Heart right ventricle (tissue), 16 donors: ENCODE data around the gene SF3A2. TPM values are rescaled to one million over a fixed set of nuclear protein-coding genes. Genes with fewer than 3 reads are reported as not detected.

Source experiments
- ATAC-seq, 8 donors: fragments of 200-7000 bp; cut with Tn5 transposase; one replicate each; pipeline ENCODE4 v1.9.1; 2020; ENCODE audit warnings: mild to moderate bottlenecking in 8 of 8, moderate library complexity in 8 of 8, moderate number of reproducible peaks in 1 of 8
- DNase-seq, 2 donors: peaks; one replicate each; pipeline ENCODE4 v3.0.0-alpha.2; 2020
- H3K27ac ChIP-seq, 10 donors: fragments of 200-600 bp; sonication (generic) in 2 of 10; one replicate each; pipeline versions ENCODE4 v1.5.0 to v1.8.0; 2020 to 2022; ENCODE audit warnings: mild to moderate bottlenecking in 3 of 10
- H3K27me3 ChIP-seq, 7 donors: fragments of 200-600 bp; one replicate each; pipeline ENCODE4 v1.8.0; 2021 to 2022; ENCODE audit warnings: mild to moderate bottlenecking in 2 of 7
- H3K36me3 ChIP-seq, 9 donors: fragments of 200-600 bp; sonication (generic) in 1 of 9; one replicate each; pipeline versions ENCODE4 v1.5.0 to v1.8.0; 2020 to 2022; ENCODE audit warnings: mild to moderate bottlenecking in 2 of 9
- H3K4me1 ChIP-seq, 9 donors: fragments of 200-600 bp; sonication (generic) in 1 of 9; one replicate each; pipeline versions ENCODE4 v1.5.0 to v1.8.0; 2020 to 2022; ENCODE audit warnings: mild to moderate bottlenecking in 4 of 9
- H3K4me3 ChIP-seq, 10 donors: fragments of 200-600 bp; sonication (generic) in 2 of 10; one replicate each; pipeline versions ENCODE4 v1.5.0 to v1.8.0; 2020 to 2022; ENCODE audit warnings: mild to moderate bottlenecking in 7 of 10, moderate library complexity in 2 of 10
- H3K9me3 ChIP-seq, 11 donors: fragments of 200-600 bp in 10 of 11; sonication (generic) in 2 of 11; one replicate each; pipeline versions ENCODE4 v1.5.0 to v1.8.0; 2013 to 2022; ENCODE audit warnings: mild to moderate bottlenecking in 2 of 11, control low read depth in 1 of 11, moderate library complexity in 1 of 11
- WGBS, 2 donors: extraction: QIAGEN DNeasy Blood & Tissue Kit; methylation state at CpG; one replicate each; pipeline ENCODE4 v1.1.7; 2013; ENCODE audit warnings: inconsistent platforms in 1 of 2; 5-methylcytosine and 5-hydroxymethylcytosine counted together
- intact Hi-C, 10 donors: fragments of 100-400 bp; cut with DNase I; formaldehyde crosslinking; loops; one replicate each; pipeline versions ENCODE4 v1.11.1 to v1.14.2; 2022
- polyA plus RNA-seq, 2 donors: library from polyadenylated mRNA; stranded (reverse); fragments of 200-250 nt; gene quantifications; one replicate each; pipeline ENCODE4 v1.2.3, GENCODE V29; 2013
- total RNA-seq, 10 donors: library from RNA; stranded (reverse); fragmentation: NEBNext Ultra II Directional in 3 of 10; extraction: Animal tissue kit (Norgen Biotek cat#: 25700) in 3 of 10; gene quantifications; one replicate each; pipeline versions ENCODE4 v1.2.1 to v1.2.4, GENCODE V29; 2021 to 2023
- TF ChIP-seq, protein P1 (sequence below), 9 donors: fragments of 200-600 bp; sonication (generic) in 2 of 9; IDR thresholded peaks; one replicate each; pipeline versions ENCODE4 v1.5.0 to v1.8.0; 2021 to 2022; ENCODE audit warnings: antibody characterized with exemption in 9 of 9, mild to moderate bottlenecking in 5 of 9, moderate library complexity in 1 of 9
- donor health status: Arrhythmogenic right ventricular cardiomyopathy.
- donor health status: ischemic (EF 13 %, LVEDD 7.1; RV severe dilation, severe dysfunction).
- donor health status: healthy with polysubstance abuse.
- donor health status: DM: no; HTN: yes; CAD: no.
- donor health status: DM: no; HTN: no; CAD: no.
- donor health status: ischemic (EF 25% LVEDD 6.9; RV normal size, moderate dysfunction).
- donor health status: ischemic (EF 25% LVEDD 5.7; RV mildly dilated, moderate dysfunction).
- donor health status: healthy.
- donor health status: DM: yes; HTN: yes; CAD: no.
- donor health status: Ischemic cardiomyopathy.
- donor health status: ischemic (EF 35%, LVEDD 5.7; RV mildly dilated, moderate dysfunction).
- donor health status: nonischemic (EF 11% LVEDD 7.7; RV severe dilation, severe dysfunction).
- donor health status: DM: yes; HTN: yes; CAD: no.
- donor health status: PGD.
- donor health status: ischemic (EF 29% LVEDD 5.4; RV normal size, mild dysfunction).
- donor health status: nonischemic (EF 23%, LVEDD 6.1; RV moderate dilation, normal function).

Gene SF3A2
- total and polyA plus RNA-seq, 12 donors, result 24.6 to 47.3 (median 30.4) TPM

DNA sequence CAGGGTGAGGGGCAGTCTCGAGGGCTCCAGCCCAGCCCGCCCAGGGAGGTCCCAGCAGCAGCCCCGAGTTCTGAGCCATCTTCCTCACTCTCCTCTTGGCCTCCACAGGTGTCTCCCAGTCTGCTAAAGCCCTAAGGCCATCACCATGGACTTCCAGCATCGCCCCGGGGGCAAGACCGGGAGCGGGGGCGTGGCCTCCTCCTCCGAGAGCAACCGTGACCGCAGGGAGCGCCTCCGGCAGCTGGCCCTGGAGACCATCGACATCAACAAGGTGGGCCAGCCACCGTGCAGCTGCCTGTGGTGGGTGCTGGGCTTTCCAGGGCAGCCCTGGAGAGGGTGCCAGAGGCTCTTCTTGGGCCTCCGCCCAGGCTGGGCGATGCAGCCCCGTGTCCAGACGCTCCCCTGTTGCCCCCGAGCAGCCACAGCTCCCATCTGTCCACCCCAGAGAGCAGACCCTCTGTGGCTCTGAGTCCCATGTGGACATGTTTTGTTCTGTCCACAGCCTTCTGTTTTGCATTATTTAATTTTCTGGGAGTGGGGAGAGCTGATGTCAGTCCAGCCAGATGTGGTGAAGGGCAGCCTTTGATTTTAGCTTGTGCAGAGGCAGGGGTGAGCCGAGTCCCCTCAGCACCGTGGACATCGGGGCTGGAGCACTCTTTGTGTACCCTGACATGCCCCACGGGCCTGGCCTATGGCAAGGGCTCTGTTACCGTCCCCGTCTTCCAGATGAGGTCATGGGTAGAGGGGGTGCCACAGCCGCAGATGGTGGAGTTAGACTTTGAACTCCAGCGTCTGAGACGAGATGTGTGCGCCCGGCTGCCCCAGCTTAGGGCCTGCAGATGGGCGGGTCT is 6.9 kb downstream of the SF3A2 start:
- Histone ChIP-seq H3K4me1 (peaks cover 12 to 66% (median 44%) of the 10 kb centered on the region in 9 donors), H3K36me3 (peaks cover 13 to 71% (median 45%) of the 10 kb centered on the region in 9 donors), H3K4me3 (no peak overlapping the region), H3K9me3 (no peaks in the 10 kb centered on the region), H3K27me3 (no peaks in the 10 kb centered on the region), H3K27ac (no peak overlapping the region)
- 86% methylated on average over 31 to 32 of the region's 32 CpGs for WGBS, 2 donors
- ATAC-seq (no peak), DNase-seq (no peak)
- TF ChIP-seq, protein P1, sequence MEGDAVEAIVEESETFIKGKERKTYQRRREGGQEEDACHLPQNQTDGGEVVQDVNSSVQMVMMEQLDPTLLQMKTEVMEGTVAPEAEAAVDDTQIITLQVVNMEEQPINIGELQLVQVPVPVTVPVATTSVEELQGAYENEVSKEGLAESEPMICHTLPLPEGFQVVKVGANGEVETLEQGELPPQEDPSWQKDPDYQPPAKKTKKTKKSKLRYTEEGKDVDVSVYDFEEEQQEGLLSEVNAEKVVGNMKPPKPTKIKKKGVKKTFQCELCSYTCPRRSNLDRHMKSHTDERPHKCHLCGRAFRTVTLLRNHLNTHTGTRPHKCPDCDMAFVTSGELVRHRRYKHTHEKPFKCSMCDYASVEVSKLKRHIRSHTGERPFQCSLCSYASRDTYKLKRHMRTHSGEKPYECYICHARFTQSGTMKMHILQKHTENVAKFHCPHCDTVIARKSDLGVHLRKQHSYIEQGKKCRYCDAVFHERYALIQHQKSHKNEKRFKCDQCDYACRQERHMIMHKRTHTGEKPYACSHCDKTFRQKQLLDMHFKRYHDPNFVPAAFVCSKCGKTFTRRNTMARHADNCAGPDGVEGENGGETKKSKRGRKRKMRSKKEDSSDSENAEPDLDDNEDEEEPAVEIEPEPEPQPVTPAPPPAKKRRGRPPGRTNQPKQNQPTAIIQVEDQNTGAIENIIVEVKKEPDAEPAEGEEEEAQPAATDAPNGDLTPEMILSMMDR (IDR thresholded peaks at IDR 0.05), result no peak
- intact Hi-C loops, result no loop called here

DNA sequence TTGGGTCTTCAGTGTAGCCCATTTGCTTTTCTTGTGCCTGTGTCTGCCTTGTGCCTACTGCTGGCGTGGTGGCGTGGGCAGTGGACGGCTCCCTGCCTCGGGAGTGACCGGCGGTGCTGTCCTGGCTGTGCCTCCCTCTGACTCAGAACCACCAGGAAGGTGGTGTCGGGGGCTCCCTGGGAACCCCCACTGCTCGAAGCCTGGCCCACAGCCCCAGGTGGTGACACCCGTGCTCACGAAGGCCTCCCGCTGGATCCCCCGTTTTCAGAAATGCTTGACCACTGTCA is 7.4 kb downstream of the SF3A2 start:
- no peak for ATAC-seq
- no peaks in the 10 kb centered on the region for H3K9me3 ChIP-seq
- H3K27me3 ChIP-seq, result peaks cover 0 to 5% (median 0%) of the 10 kb centered on the region in 7 donors
- peaks cover 11 to 60% (median 43%) of the 10 kb centered on the region in 9 donors for H3K4me1 ChIP-seq
- TF ChIP-seq, protein P1 (IDR thresholded peaks at IDR 0.05), result no peak
- intact Hi-C loops, result no loop called here
- peaks cover 13 to 75% (median 45%) of the 10 kb centered on the region in 9 donors for H3K36me3 ChIP-seq
- H3K4me3 ChIP-seq, result no peak overlapping the region
- no peak for DNase-seq
- H3K27ac ChIP-seq, result no peak overlapping the region
- WGBS, 2 donors, result 93 to 94% methylated on average over 12 of the region's 12 CpGs

DNA sequence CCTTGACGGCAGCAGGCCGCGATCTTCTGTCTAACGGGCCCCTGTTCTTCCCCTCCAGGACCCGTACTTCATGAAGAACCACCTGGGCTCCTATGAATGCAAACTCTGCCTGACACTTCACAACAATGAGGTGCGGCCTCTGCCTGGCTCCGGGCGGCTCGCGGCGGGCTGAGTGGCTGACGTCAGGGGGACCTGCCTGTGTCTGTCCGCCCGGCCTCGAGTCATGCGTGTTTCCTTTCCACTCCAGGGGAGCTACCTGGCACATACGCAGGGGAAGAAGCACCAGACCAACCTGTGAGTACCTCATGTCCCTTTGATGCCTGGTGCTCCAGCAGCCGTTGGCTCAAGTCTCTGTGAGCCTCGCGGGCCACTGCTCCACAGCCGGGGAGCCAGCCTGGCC is 7.9 kb downstream of the SF3A2 start:
- Histone ChIP-seq H3K4me1 (peaks cover 11 to 56% (median 40%) of the 10 kb centered on the region in 9 donors), H3K27me3 (peaks cover 0 to 9% (median 3%) of the 10 kb centered on the region in 7 donors), H3K4me3 (no peak overlapping the region), H3K27ac (no peak overlapping the region), H3K36me3 (peaks cover 13 to 75% (median 45%) of the 10 kb centered on the region in 9 donors), H3K9me3 (no peaks in the 10 kb centered on the region)
- 94 to 95% methylated on average over 21 of the region's 21 CpGs for WGBS, 2 donors
- DNase-seq, result no peak
- no peak for ATAC-seq
- TF ChIP-seq, protein P1 (IDR thresholded peaks at IDR 0.05), result no peak
- intact Hi-C loops, result no loop called here

DNA sequence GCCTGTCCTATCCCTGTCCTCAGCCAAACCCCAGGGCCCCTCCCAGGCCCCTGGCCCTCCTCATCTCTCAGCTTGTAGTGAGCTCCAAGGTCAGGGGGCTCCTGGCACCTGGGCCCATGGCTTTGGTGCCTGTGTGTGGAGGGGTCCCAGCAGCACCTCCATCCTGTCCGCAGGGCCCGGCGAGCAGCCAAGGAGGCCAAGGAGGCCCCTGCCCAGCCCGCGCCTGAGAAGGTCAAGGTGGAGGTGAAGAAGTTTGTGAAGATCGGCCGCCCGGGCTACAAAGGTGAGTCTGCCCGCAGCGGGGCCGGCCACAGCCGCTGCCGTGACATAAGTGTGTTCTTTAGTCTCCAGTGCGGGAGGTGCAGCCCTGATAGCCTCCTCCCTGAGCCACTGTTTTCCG is 8.6 kb downstream of the SF3A2 start:
- WGBS, 2 donors, result 95 to 96% methylated on average over 15 of the region's 15 CpGs
- intact Hi-C loops, result no loop called here
- H3K27ac ChIP-seq, result no peak overlapping the region
- H3K27me3 ChIP-seq, result peaks cover 4 to 17% (median 10%) of the 10 kb centered on the region in 7 donors
- no peak for ATAC-seq
- TF ChIP-seq, protein P1 (IDR thresholded peaks at IDR 0.05), result no peak
- no peaks in the 10 kb centered on the region for H3K9me3 ChIP-seq
- peaks cover 13 to 53% (median 37%) of the 10 kb centered on the region in 9 donors for H3K4me1 ChIP-seq
- DNase-seq, result no peak
- H3K4me3 ChIP-seq, result no peak overlapping the region
- peaks cover 13 to 75% (median 45%) of the 10 kb centered on the region in 9 donors for H3K36me3 ChIP-seq
